Astrocyte of the spinal cord (primary cell): ENCODE results near the gene SGO2.
A peak's percentile ranks its signal among the peaks of the same experiment; 100 is the strongest.

ENCODE experiments used
- DNase-seq: peaks from one replicate; pipeline ENCODE4 v3.0.0; 2011; ENCODE audit warnings: low read depth, low spot score
- H3K4me3 ChIP-seq: 2 replicates; pipeline ENCODE4 v1.5.1; 2011; ENCODE audit warnings: low read depth, mild to moderate bottlenecking, low read length, moderate library complexity
- CTCF ChIP-seq: IDR thresholded peaks from 2 replicates; pipeline ENCODE4 v1.5.1; 2012; ENCODE audit warnings: low read depth, mild to moderate bottlenecking, low read length, inconsistent platforms
- in situ Hi-C: cut with HindIII; loops from 2 replicates; pipeline ENCODE4 v1.10.0; 2017; ENCODE audit warnings: low sequenced_read_pairs

The SGO2 gene

GRCh38 chr2:200525882-200526651 lies at the start of gene SGO2:
TSS of gene SGO2 (plus strand) at chr2:200526207. CDS start at chr2:200532976, 6,769 bp downstream.
- H3K4me3 ChIP-seq: peak within 1 kb of the TSS; percentile 92
- in situ Hi-C loops: no loop called here
- no peak for TF ChIP-seq CTCF
- peak; percentile 94 for DNase-seq

- no peak for DNase-seq
- TF ChIP-seq CTCF: no peak
- no peak overlapping the region for H3K4me3 ChIP-seq
- in situ Hi-C loops: no loop called here
Measured at GRCh38 chr2:200476836-200477235, 49.2 kb upstream of the SGO2 start.

GRCh38 chr2:200477667-200478131 lies 48.3 kb upstream of the SGO2 start:
- no peak overlapping the region for H3K4me3 ChIP-seq
- DNase-seq: no peak
- in situ Hi-C loops: no loop called here
- no peak for TF ChIP-seq CTCF

GRCh38 chr2:200479692-200480265 lies 46.2 kb upstream of the SGO2 start:
- H3K4me3 ChIP-seq: no peak overlapping the region
- TF ChIP-seq CTCF: no peak
- peak; percentile 81 for DNase-seq
- in situ Hi-C loops: no loop called here

GRCh38 chr2:200482194-200482593 lies 43.8 kb upstream of the SGO2 start:
- no peak for TF ChIP-seq CTCF
- DNase-seq: no peak
- no peak overlapping the region for H3K4me3 ChIP-seq
- in situ Hi-C loops: no loop called here

- DNase-seq: peak; percentile 42
- TF ChIP-seq CTCF: peak; percentile 65
- in situ Hi-C loops: no loop called here
- no peak overlapping the region for H3K4me3 ChIP-seq
Measured at GRCh38 chr2:200483729-200484198, 42.2 kb upstream of the SGO2 start.
